Loucy (cell line): ENCODE results near the gene PTPRT.

Experiments used
- H2AFZ ChIP-seq: fragments of 200-600 bp; sonication (generic); 2 replicates; pipeline ENCODE4 v1.6.0; 2016; ENCODE audit warnings: antibody characterized with exemption, mild to moderate bottlenecking, low read length, moderate library complexity
- H3F3A ChIP-seq: fragments of 200-600 bp; 2 replicates; pipeline ENCODE4 v1.6.0; 2016; ENCODE audit warnings: antibody characterized with exemption, low read depth, mild to moderate bottlenecking
- H3K27me3 ChIP-seq: fragments of 200-600 bp; sonication (generic); 2 replicates; pipeline ENCODE4 v1.6.1; 2014; ENCODE audit warnings: low read length, mild to moderate bottlenecking; ENCODE audit not compliant: insufficient read depth, poor library complexity, severe bottlenecking
- H3K36me3 ChIP-seq: fragments of 200-600 bp; sonication (generic); 2 replicates; pipeline ENCODE4 v1.6.1; 2016; ENCODE audit warnings: low read length; ENCODE audit not compliant: insufficient read depth
- H3K4me1 ChIP-seq: fragments of 200-600 bp; sonication (generic); 2 replicates; pipeline ENCODE4 v1.5.1; 2014; ENCODE audit warnings: low read length, mild to moderate bottlenecking; ENCODE audit not compliant: insufficient read depth, poor library complexity, severe bottlenecking
- H3K4me2 ChIP-seq: fragments of 200-600 bp; sonication (generic); 2 replicates; pipeline ENCODE4 v1.6.0; 2014; ENCODE audit warnings: antibody characterized with exemption, low read length, low read depth, mild to moderate bottlenecking; ENCODE audit not compliant: poor library complexity, severe bottlenecking
- H3K4me3 ChIP-seq: fragments of 200-600 bp; sonication (generic); 2 replicates; pipeline ENCODE4 v1.5.1; 2014; ENCODE audit warnings: low read length, mild to moderate bottlenecking, mixed read lengths; ENCODE audit not compliant: poor library complexity, severe bottlenecking
- H3K79me2 ChIP-seq: fragments of 200-600 bp; sonication (generic); 2 replicates; pipeline ENCODE4 v1.6.1; 2014; ENCODE audit warnings: low read length; ENCODE audit not compliant: insufficient read depth
- H3K9ac ChIP-seq: fragments of 200-600 bp; sonication (generic); 2 replicates; pipeline ENCODE4 v1.6.0; 2014; ENCODE audit warnings: mild to moderate bottlenecking, low read depth, low read length, moderate library complexity; ENCODE audit not compliant: poor library complexity, severe bottlenecking
- H3K9me2 ChIP-seq: fragments of 200-600 bp; sonication (generic); replicated peaks from 2 replicates; pipeline ENCODE4 v1.6.1; 2016; ENCODE audit warnings: low read depth, low read length, mixed read lengths
- H3K9me3 ChIP-seq: fragments of 200-600 bp; sonication (generic); 2 replicates; pipeline ENCODE4 v1.6.1; 2014; ENCODE audit warnings: mild to moderate bottlenecking, antibody characterized with exemption, low read length, low read depth; ENCODE audit not compliant: insufficient read depth
- H4K20me1 ChIP-seq: fragments of 200-600 bp; sonication (generic); 2 replicates; pipeline ENCODE4 v1.6.0; 2014; ENCODE audit warnings: antibody characterized with exemption, low read length, mild to moderate bottlenecking; ENCODE audit not compliant: insufficient read depth, poor library complexity, severe bottlenecking
- EZH2phosphoT487 ChIP-seq: fragments of 200-600 bp; IDR thresholded peaks from 2 replicates; pipeline ENCODE4 v1.6.1; 2018; ENCODE audit warnings: antibody characterized with exemption, mild to moderate bottlenecking, moderate library complexity, borderline replicate concordance
- TF ChIP-seq, protein P1 (sequence below): fragments of 200-600 bp; sonication (generic); conservative IDR thresholded peaks from 2 replicates; pipeline ENCODE4 v1.5.1; 2014; ENCODE audit warnings: mild to moderate bottlenecking, antibody characterized with exemption, low read length

PTPRT gene

DNA sequence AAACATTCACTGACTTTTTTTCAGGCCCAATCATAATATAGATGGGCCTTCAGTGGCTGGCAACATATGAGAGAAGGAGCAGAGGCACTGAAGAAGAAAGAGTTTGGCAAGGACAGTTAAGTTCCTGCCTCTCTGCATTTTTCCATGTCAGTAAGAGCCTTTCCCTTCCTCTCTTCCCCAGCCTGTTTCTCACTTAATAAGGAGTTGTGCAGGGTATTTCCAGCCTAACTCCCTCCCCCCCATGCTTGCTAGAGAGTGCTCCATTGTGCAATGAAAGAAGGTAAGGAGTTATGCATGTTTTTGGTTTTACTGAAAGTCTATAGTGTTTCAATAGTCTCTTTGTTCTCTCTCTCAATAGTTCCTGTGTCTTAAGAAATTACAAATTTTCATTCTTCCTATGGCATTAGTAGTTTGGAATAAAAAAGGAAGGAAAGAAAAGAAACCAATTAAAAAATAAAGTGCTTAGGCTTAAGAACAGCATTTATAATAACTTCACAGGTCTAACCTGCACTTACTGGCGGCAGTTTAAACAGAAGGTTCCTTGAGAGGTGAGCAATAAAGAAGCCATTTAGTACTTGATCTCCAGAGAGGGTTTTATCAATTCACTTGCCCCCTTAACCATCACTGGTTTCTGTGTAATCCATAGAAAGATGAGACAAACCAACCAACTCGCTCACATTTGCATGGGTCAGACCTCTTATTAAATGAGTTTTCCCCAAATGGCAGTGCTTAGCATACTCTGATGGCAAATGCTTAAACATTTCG is 251.1 kb downstream of the PTPRT start:
- H4K20me1 ChIP-seq: no peaks in the 10 kb centered on the region
- no peak overlapping the region for H3K4me3 ChIP-seq
- no peaks in the 10 kb centered on the region for H3K9me2 ChIP-seq
- H3F3A ChIP-seq: no peaks in the 10 kb centered on the region
- TF ChIP-seq EZH2phosphoT487: no peak
- H3K27me3 ChIP-seq: no peaks in the 10 kb centered on the region
- peaks cover 3% of the 10 kb centered on the region; the same call in 1 of the 2 replicates for H3K9me3 ChIP-seq
- no peaks in the 10 kb centered on the region for H3K79me2 ChIP-seq
- no peak overlapping the region for H2AFZ ChIP-seq
- H3K36me3 ChIP-seq: no peaks in the 10 kb centered on the region
- H3K4me2 ChIP-seq: no peak overlapping the region
- no peaks in the 10 kb centered on the region for H3K4me1 ChIP-seq
- no peak overlapping the region for H3K9ac ChIP-seq

DNA sequence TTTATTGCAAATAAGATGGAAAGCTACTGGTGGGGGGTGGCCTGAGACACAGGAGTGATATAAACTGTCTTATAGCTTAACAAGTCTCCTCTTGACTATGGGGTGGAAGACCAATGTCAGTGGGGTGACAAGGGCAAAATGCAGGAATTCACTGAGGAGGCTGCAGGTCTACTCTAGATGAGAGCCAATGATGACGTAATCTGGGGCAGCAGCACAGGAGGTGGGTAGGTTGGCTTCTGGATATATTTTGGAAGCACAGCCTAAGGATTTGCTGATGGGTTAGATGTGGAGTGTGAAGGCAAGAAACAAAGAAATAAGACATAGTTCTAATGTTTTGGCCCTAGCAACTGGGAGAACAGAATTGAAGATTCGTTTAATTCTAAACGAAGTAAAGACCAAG is 253.2 kb downstream of the PTPRT start:
- Histone ChIP-seq H4K20me1 (no peaks in the 10 kb centered on the region), H3K9ac (no peak overlapping the region), H3K4me2 (no peak overlapping the region), H3K79me2 (no peaks in the 10 kb centered on the region), H3K36me3 (no peaks in the 10 kb centered on the region), H3K4me3 (no peak overlapping the region), H3F3A (no peaks in the 10 kb centered on the region), H3K9me2 (no peaks in the 10 kb centered on the region), H2AFZ (no peak overlapping the region), H3K4me1 (no peaks in the 10 kb centered on the region), H3K27me3 (no peaks in the 10 kb centered on the region), H3K9me3 (0 out of 2 replicates have a peak, but pooled peaks cover 3% of the 10 kb centered on the region)
- TF ChIP-seq, protein P1, sequence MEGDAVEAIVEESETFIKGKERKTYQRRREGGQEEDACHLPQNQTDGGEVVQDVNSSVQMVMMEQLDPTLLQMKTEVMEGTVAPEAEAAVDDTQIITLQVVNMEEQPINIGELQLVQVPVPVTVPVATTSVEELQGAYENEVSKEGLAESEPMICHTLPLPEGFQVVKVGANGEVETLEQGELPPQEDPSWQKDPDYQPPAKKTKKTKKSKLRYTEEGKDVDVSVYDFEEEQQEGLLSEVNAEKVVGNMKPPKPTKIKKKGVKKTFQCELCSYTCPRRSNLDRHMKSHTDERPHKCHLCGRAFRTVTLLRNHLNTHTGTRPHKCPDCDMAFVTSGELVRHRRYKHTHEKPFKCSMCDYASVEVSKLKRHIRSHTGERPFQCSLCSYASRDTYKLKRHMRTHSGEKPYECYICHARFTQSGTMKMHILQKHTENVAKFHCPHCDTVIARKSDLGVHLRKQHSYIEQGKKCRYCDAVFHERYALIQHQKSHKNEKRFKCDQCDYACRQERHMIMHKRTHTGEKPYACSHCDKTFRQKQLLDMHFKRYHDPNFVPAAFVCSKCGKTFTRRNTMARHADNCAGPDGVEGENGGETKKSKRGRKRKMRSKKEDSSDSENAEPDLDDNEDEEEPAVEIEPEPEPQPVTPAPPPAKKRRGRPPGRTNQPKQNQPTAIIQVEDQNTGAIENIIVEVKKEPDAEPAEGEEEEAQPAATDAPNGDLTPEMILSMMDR: no peak
- TF ChIP-seq EZH2phosphoT487: no peak

DNA sequence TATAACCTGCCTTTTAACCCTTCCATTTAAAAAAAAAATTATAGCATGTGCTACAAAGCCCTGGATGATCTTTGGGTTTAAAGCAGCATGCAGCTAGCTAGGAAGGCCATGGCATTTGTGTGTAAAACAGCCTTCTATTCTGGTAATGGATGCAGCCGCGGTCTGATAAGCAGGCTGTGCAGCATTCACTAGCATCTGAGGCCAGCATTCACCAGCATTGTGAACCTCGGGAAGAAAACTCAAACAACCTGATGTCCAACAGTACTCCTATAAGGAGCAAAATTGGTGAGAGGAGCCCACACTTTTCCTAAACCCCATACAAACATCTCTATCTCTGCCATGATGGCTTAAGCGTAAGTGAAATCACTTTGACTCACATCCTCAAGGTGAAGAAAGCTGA is 265.5 kb downstream of the PTPRT start:
- Histone ChIP-seq H3K4me1 (no peaks in the 10 kb centered on the region), H3K79me2 (no peaks in the 10 kb centered on the region), H3K9me3 (no peaks in the 10 kb centered on the region), H3K4me3 (no peak overlapping the region), H4K20me1 (no peaks in the 10 kb centered on the region), H3K9ac (no peak overlapping the region), H3F3A (no peaks in the 10 kb centered on the region), H3K4me2 (no peak overlapping the region), H3K27me3 (no peaks in the 10 kb centered on the region), H3K9me2 (no peaks in the 10 kb centered on the region), H2AFZ (no peak overlapping the region), H3K36me3 (no peaks in the 10 kb centered on the region)
- no peak for TF ChIP-seq EZH2phosphoT487
- TF ChIP-seq, protein P1: no peak
